ENCODE results near the gene LMNA.
"Not testable (repeated sequence)": the region's sequence is repeated elsewhere in the genome, so short reads cannot be mapped to it uniquely, and the experiment has no call there.

Gene LMNA

GRCh38 chr1:156122519-156123355, 8.2 kb downstream of the LMNA start:
- DNase-seq, result no peak

GRCh38 chr1:156123356-156124196, 9.1 kb downstream of the LMNA start:
- DNase-seq, result peak; percentile 75

- DNase-seq, result peak; percentile 63
These were observed 10.3 kb downstream of the LMNA start for GRCh38 chr1:156124557-156125483.

GRCh38 chr1:156125544-156125943, 11.0 kb downstream of the LMNA start:
- not testable (repeated sequence) for DNase-seq

- peak; percentile 87 for DNase-seq
These were observed 11.6 kb downstream of the LMNA start for GRCh38 chr1:156126043-156126629.

- DNase-seq, result peak; percentile 91
These were observed 12.4 kb downstream of the LMNA start for GRCh38 chr1:156126630-156127534.

GRCh38 chr1:156128308-156128653, 13.8 kb downstream of the LMNA start:
- DNase-seq, result no peak

GRCh38 chr1:156128654-156129597, 14.4 kb downstream of the LMNA start:
- DNase-seq, result no peak

GRCh38 chr1:156129687-156130577, 15.4 kb downstream of the LMNA start:
- DNase-seq, result peak; percentile 76

- no peak for DNase-seq
These were observed 16.0 kb downstream of the LMNA start for GRCh38 chr1:156130578-156130942.

GRCh38 chr1:156134716-156135435, 20.4 kb downstream of the LMNA start:
- DNase-seq, result no peak

GRCh38 chr1:156135930-156136871, 21.7 kb downstream of the LMNA start:
- no peak for DNase-seq

GRCh38 chr1:156136970-156137483, 22.5 kb downstream of the LMNA start:
- no peak for DNase-seq

- no peak for DNase-seq
These were observed 24.0 kb downstream of the LMNA start for GRCh38 chr1:156138458-156138867.

GRCh38 chr1:156140879-156141707, 26.6 kb downstream of the LMNA start:
- DNase-seq, result no peak

Data from CD4-positive, alpha-beta T cell treated with Interleukin-15 for 1 hour (primary cell).